Stimulated activated CD4-positive, alpha-beta T cell treated with anti-CD3 and anti-CD28 coated beads, Interleukin-4, amount 100 ng/mL, for 48 hours (primary cell): ENCODE data around the gene S1PR3.

Source experiments
- DNase-seq, 2 donors: peaks; one replicate each; pipeline ENCODE4 v3.0.0-alpha.2; 2020; ENCODE audit warnings: low read depth in 2 of 2

The S1PR3 gene

DNA sequence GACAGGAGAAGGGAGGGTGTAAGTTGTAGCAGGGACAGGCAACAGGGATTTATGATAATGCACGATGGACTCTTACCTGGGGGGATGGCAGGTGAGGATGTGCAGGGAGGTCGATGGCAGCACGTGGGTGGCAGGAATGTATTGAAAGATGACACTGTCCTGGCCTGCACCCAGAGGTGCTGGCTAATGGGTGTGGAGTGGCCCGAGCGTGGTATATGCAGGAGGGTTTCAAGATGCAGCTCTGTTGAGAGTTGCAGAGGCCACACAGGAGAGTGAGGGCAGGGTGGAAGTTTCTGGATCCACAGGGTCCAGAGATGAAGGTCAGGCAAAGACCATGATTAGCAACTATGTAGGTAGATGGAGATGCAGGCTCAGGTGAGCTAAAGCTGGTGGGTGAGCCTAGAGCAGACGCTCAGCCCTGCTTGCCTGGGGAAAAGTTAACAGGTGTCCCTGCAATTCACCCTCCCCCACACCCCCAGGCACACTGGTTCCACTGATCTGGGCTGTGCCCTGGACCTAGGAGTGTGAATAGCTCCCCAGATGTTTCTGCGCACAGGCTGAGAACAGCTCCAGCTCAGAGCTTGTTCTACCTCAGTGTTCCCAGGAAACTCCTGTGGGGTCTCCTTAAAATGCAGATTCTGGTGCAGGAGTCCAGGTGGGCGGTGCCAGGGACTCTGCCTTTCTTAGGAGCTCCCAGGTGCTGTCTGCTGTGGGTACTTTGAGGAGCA is 21.5 kb upstream of the S1PR3 start:
- DNase-seq: no peak

DNA sequence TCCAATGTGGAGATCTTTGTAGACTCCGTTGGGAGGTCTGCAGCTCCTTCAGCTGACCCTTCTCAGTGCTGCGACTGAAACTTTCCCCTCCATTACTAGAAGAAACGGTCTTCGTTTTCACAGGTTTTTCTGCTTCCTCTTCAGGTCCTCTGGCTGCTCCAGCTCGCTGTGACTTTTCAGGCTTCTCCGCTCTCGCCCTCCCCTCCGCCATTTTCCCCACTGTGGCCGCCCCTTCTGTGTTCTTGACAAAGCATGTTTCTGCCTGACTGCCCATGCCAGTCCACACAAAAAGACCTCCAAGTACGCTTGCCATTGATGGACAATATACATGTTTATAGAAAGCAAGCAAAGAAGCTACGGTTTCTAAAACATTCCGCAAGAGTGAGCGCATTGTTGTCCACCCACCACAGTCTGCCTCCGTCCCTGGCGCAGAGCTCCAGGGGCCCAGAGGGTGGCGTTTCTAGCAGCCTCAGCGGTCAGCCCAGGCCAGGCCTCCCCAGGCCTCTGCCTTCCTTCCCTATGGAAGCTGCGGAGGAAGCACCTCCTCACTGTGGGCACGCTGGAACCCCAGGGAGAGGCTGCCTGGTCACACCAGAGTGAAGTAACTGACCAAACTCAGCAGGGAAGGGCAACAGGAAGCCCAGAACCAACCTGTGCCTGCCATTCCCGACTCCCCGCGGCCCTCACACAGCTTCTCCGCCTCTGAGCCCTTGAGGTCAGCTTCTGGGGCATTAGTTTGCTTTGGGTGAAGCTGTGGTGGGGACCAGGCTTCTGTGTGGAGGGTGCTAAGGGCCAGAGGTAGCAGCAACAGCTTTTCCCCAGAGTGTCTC is 19.9 kb upstream of the S1PR3 start:
- no peak for DNase-seq

DNA sequence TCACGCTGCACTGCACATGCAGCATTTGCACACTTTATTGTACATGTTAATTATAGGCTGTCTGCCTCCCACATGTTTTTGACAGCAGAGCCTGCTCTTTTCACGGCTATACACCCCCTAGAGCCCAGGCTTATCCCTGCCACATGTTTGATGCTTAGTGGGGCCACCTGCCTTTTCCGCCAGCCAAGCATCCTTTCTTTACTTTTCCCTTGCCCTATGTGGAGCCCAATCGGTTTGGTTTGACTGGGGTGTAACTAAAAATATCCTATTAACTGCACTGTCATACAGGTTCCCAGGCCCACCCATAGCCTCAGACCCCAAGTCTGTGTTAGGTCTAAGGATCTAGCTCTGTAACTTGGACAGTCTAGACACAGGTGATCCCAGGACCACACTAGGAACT is 18.9 kb upstream of the S1PR3 start:
- DNase-seq: no peak

DNA sequence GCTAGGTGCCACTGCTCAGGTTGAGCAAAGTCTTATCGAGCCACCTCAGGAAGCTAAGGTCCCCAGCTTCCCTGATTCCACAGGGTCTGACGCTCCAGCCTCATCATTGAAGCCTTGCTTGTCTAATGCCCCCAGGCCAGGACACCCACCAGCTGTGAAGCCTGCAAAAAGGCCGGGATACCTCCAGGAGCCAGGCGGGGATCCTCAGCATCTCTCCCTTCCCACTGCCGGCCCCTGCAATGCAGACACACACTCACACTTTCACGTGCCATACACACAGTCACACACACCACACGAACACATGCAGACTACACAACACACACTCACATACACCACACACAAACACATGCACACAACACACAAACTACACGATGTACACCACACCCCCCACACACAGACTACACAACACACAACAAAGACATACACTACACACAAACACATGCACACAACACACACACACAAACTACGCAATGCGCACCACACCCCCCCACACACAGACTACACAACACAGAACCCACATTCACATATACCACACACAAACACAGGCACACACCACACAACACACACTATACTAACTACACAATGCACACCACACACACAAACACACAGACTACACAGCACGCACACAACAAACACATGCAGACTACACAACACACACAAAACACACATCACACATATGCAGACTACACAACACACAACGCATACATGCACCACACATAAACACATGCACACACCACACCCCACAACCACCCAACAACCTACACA is 17.8 kb upstream of the S1PR3 start:
- DNase-seq: no peak

DNA sequence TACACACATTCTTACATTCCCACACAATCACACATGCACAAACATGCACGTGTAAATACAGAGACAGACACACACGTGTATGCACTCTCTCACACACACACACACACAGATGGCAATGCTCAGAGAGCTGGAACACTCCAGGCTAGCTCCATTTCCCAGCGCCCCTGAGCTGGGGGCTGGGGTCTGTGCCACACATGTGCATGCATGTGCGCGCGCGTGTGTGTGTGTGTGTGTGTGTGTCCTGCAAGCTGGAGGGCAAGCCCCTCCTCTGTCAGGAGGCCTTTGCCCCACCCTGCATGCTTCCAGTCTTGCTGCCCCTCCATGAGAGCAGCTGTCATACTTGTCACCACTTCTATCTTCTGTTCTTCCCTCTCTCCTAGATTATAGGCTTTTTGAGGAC is 16.6 kb upstream of the S1PR3 start:
- DNase-seq: no peak

DNA sequence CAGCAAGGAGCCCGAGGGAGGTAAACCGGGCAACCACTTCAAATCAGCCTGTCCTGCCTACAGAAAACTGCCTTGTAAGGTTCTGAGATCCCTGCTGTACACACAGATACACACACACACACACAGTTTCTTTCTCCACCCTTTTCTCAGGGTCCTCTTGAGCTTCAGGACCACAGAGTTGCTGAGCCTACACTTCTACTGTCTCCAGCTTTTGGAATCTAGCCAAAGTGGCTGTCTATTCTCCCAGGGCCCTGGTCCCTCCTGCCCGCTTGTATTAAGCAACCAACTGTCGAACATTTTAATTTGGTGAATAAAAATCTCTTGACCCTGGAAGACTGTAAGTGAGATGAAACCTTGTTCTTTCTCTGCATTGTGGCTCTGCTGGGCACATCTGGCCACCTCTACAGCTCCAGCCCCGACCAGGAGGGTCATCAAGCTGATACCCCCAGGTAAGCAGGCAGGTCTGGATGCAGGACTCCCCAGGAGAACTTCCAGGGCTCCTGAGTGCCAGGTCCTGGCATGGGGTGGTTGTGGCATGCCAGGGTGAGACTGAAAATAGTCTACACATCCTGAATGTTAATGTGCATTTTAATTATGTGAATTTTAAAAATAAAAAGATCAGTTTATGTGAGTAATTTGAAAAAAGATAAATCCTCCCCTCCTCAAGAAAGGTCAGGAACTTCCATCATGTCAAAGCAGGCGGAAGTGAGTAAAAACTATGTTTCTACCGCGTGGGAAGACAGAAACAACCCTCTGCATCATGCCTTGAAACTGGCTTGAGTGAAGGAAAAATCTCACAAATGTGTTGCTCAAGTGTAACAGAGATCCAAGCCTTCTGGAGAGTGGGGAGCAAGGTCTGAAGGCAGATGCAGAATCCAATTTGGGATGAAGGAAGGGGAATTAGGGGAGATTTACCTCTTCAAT is 15.0 kb upstream of the S1PR3 start:
- no peak for DNase-seq

DNA sequence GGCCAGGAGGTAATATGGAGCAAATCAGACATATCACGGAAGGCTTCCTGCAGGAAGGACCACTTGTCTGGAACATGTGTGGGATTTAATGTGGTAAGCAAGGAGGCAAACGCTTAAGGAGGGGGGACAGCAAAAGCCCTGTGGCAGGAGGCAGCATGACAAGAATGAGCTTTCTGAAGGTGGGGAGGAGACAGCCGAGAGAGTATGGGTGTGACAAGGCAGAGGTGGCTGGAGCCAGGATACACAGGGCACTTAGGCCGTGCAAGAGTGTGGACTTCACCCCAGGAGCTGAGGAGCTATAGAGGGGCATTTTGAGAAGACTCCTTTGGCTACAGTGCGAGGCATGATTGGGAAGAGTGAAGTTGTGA is 14.4 kb upstream of the S1PR3 start:
- DNase-seq: no peak

DNA sequence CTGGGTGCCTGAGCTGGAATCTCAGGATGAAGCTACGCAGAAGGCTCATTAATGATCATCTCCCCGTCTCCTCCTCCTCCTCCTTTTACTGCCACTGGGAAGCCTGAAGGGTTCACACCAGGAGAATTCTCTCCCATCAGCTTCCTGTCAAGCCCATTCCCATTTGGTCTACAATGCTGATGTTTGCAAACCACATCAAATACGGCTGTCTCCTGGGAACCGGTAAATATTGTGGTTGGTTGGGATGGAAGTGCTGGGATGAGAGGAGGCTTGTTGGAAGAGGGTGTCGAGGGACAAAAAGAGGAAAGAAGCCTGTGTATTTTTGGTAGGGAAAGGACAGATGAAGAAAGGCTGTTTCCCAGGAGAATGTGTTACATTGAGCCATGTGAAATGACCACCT is 13.2 kb upstream of the S1PR3 start:
- DNase-seq: no peak

DNA sequence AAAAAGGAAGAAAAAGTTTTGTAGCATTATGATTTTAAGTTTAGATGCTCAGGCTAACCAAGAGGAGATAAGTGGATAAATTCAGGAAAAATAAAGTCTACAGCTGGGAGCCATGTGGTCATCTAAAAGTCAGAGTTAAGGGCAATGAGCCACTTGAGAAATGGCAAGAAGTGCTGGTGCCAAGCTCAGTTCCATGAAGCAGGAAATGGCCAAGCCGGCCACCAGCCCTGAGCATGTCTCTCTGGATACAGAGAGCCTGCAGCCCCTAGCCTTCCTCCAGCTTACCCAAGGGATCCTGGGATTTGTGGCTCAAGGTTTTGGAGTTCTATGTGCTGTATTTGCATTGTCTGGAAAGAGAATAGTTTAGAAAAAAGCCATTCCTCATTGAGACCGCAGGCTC is 12.2 kb upstream of the S1PR3 start:
- no peak for DNase-seq

DNA sequence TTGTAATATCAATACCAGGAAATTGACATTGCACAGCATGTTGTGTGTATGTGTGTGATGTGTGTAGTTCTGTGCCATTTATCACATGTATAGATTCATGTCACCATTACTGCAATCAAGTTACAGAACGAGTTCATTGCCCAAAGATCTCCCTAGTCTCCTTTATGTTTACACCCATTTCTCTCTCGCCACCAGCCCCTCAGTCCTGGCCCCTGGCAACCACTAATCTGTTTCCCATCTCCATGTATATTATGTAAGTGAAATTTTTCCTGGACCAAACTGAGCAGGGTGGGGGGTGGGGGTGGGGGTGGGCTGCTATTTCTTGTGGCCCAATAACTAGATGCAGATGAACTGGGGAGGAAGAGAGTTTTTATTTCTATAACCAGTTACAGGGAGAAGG is 11.5 kb upstream of the S1PR3 start:
- no peak for DNase-seq

DNA sequence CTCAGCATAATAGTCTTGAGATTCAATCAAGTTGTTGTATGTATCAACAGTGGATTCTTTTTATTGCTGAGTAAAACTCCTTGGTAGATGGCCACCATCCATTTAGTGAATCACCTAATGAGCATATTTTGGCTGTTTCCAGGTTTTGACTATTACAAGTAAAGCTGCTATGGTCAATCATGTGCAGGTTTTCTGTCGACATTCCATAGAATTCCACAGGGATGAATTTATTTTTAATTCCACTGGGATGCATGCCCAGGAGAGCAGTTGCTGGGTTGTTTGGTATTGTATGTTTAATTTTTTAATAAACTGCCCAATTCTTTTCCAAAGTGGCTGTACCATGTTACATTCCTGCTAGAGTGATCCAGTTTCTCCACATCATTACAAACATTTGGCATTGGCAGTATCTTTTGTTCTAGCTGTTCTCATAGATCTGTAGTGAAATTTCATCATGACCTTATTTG is 10.5 kb upstream of the S1PR3 start:
- DNase-seq: no peak

DNA sequence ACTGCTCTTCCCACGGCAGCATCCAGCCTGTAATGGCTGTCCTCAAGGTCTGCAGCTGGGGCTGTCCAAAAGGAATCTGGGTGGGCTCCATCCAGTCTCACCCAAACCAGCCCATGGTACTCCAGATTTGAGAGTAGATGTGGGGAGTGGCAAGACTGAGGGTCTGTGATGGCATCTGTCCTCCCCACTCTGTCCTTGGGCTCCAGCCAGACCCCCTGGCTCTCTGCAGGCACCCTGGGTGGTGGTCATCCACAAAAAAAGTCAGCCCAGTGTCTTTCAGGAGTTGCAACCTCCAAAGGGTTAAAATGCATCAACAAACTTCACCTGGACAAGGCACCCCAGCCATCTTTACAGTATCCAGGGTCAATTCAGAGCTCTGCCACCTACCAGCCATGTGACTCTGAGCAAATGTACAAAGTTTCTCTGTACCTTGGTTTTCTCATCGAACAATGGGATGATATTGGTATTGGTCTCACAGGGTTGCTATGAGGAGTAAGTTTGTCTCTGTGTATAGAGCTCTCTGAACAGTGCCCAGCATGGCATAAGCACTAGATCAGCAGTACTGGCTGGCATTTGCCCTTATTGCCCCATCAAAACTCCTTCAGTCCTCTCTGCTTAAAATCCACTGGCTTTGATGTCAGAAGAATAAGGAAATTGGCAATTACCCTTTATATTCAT is 7.3 kb upstream of the S1PR3 start:
- no peak for DNase-seq

DNA sequence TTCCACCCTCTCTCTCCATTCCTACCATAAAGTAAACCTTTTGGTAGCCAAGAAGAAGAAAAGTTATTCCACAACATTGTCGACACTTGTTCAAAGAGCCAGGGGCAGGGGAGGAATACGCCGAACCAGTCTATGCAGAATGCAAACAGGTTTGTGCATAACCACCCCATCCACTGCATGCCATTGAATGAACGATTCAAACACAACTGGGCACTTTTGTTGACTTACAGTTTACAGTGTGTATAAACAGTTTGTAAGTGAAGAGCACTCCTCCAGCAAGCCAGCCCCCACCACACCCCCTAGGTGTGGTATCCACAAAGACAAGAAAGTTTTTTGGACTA is 6.8 kb upstream of the S1PR3 start:
- no peak for DNase-seq

DNA sequence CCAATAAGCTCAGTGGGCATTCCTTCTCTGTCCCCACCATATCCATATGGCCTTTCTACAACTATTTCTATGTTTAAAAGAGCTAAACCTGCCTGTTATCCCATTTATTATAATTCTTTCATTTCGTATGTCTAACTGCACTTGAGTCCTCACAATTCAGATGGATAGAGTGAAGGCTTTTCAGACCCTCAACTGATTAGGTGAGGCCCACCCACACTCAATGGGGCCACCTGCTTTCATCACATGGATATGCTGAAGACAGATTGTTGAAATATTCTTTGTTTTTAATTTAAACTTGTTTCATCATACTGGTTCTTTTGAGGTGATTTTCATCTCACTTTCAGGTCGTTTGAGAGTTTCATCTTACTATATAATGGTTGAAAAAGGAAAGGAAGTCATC is 5.7 kb upstream of the S1PR3 start:
- DNase-seq: no peak

DNA sequence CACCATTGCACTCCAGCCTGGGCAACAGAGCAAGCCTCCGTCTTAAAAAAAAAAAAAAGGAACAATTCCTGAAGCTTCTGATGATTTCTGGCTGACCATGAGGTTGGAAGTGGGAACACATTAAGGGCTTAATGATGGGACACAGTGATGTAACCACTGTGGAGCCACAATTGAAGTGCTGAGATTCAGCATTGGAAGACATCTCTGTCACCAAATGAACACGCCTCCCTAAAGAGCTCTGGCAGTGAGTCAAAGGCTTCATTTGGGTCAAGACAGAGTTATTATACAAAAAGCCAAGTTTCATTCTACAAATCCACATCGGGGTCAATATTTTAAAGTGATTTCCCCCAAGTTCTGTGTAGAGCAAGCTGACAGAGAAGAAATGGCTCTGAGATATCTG is 4.5 kb upstream of the S1PR3 start:
- no peak for DNase-seq

DNA sequence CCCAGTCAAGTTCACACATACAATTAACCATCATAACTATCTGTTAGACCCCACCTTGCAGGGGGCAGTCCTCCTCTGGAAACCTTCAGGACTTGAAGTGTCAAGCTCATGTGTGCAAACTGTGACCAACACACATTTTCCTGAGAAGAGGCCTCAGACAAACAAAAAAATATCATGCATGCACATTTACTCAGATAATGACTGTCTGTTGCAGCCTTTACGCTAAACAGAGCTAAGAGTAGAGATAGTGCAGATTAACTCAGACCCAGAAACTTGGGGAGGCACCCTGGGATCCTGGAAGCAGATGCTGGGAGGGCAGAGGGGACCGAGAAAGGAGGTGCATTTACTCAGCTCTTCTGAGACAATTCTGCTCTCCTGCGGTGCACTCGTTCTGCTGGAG is 3.6 kb upstream of the S1PR3 start:
- DNase-seq: no peak

DNA sequence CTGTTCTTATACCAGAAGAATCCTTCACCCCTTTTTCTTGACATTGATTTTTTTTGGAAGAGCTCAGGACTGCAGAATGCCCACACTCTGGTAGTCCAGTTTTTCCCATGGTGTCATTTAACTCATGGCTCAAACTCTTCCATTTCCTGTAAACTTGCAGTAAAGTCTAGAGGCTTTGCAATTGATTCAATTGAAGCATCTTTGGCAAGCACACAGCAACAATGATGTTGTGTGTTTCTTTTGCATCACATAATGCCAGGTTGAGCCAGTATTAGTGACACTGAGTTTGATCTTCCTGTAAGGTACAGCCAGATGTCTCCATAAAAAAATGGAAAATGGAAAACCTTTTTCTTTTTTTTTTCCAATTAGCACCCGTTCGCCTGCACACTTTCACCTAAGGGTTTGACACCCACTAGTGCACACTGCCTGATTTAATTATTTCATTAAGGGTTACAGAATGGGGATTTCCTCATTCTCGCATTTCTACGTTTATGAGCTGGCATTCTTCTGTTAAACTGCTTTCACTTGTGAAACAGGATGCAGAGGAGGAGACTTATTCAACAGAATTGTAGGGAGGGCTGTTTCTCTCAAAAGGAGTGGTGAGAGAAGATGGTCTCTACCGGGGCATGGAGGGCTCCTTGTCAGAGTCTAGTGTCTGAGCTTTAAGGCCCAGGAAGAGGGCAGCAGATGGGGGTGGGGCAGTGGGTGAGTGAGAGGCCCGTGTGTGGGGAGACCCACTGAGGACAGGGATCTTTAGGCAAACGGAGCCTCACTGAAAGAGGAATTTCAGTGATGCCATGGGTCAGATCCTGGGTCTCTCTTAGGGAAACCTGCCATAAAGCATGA is 2.2 kb upstream of the S1PR3 start:
- DNase-seq: no peak

DNA sequence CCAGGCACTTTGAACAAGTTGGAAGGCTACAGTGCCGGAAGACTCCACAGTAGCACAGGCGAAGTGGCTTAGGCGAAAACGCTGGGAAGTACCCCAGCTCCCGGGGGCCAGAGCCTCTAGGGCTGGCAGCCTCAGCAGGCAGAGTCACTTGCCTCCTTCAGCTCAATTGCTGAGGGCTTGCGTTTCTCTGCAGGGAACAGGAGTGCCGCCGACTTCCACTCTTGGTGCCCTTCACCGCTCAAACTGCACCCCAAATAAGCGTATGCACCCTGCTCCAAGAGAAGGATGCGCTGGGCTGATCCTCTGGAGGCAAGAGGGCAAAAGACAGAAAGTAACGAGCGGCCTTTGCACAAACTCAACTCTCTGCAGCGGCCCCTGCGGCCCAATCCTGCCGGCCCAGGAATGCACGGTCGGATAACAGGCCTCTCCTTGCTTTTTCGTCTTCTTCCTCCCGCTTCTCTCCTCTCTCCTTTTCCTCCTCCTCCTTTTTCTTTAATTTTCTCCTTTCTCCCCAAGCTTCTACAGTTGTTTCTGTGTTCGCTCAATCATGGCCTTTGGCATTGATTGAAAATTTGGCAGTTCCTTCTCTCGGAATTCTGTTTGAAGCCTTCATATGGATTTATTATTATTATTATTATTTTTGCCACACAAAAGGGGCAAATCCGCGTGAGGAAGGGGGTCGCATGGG is 1.1 kb upstream of the S1PR3 start:
- DNase-seq: no peak

DNA sequence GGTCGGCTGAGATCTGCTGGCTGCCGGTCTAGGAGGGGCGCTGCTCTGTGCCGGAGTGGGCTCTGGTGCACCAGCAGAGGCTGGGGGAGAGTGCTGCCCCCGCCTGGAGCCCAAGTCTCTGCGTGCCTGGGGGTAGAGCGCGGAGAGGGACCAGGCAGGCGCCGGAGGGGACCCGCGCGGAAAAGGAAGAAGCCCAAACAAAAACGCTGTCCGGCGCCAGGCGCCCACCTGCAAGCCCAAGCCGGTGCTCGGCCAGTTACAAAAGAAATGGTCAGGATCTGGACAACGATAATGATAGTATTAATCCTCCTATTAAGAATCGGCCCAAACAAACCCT is 571 bp upstream of the S1PR3 start:
- no peak for DNase-seq

DNA sequence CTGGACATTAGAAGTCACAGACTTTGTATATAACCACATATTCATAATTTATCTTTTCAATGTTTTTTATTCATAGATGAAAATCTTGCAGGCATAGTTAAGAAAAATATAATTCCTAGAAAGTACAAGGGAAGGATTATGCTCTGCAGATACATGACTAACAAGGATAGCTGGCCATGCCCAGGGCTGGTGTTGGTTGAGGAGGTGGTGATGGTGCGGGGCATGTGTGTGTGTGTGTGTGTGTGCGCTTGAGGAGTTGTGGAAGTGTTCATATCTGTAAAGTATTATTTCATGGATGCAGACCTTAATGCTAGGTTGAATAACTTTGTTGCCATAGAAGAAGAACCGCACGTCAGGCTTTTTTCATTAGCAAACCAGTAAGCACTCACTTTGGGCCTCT is 1.3 kb downstream of the S1PR3 start:
- DNase-seq: no peak
